H54 (cell line): Measurements from ENCODE around the gene PACSIN2.
"Not testable (repeated sequence)": the region's sequence is repeated elsewhere in the genome, so short reads cannot be mapped to it uniquely, and the experiment has no call there.

Source experiments
- DNase-seq: peaks from one replicate; pipeline ENCODE4 v3.0.0; 2011; ENCODE audit warnings: low spot score, mixed read lengths; ENCODE audit not compliant: insufficient read length
- FAIRE-seq: peaks from 3 replicates; lab custom pipeline; 2011; peaks lifted over from hg19 to GRCh38; lab: Jason Lieb, UNC
- POLR2A ChIP-seq: IDR thresholded peaks from 2 replicates; pipeline ENCODE4 v1.6.1; 2011; ENCODE audit warnings: low read depth, mild to moderate bottlenecking, low read length

PACSIN2 gene

DNA sequence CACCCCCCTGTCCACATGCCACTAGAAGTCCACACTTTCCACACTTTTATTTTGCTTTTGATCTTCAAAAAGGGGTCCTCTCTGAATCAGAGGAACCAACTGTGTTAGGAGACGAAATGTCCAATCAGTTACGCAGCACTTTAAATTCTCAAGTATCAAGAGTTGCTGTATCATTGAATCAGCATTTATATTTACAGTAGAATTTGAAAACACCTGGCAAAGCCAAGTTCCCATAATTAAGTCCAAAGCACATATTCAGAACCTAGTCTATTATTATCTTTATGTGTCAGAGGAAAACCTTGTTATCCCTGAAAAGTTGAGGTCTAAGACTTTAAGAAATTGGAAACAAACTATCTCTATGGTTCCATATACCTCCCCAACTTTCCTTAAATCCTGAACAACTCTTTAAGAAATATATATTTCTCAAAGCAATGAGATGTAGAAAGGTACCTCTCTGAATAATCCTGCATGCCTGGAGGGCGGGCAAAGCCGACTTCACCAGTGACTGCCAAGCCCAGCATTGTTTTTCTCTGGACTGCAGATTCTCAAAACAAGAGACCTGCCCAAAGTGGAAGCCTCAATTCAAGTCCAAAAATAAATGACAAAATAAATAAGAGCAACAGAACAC is 82.0 kb downstream of the PACSIN2 start:
- no peak for TF ChIP-seq POLR2A
- DNase-seq = no peak
- no peak for FAIRE-seq

DNA sequence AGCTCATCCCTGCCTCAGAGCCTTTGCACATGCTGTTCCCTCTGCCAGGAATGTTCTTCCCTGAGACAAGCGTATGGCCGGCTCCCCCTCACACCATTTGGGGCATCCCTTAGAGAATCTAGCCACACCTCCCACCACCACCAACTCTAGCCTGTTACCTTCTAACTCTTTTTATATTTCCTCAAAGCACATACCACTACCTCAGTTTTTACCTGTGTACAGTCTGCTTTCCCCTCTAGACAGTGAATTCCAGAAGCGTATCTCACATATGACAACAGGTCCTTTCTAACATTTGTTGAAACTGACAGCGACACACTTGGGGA is 82.8 kb downstream of the PACSIN2 start:
- FAIRE-seq (no peak), DNase-seq (no peak)
- TF ChIP-seq POLR2A = no peak

DNA sequence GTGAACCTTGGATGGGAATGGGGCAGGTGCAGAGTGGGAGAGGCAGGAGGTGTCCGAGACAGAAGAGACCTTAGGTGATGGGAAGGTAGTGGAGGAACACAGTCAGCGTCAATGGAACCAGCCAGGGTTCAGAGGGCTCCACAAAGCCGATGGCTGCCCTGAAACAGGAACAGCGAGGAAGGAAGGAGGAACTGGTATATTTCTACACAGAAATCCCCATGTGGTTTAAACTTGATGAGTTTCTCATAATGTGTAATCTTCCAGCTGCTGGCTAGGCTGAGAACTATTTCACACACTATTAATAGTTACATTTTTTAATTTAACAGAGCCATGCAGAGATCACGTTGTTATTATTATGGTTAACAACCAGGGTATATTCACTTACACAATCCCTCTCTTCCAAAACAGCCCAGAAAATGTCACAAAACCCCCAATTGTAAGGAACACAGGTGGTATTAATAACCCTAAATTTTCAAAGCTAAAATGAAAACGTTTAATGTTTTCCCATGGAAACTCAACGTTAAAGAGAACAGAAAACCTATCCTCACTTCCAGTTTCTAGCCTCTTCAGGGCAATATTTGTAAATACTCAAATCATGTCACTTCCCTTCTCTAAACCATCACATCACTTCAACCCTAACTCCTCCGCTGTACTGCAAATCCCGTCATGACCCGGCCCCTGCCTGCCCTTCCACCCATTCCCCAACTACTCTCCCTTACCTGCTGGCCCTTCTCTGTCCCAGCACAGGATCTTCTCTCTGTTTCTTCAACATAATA is 83.3 kb downstream of the PACSIN2 start:
- no peak for TF ChIP-seq POLR2A
- no peak for FAIRE-seq
- DNase-seq = no peak

DNA sequence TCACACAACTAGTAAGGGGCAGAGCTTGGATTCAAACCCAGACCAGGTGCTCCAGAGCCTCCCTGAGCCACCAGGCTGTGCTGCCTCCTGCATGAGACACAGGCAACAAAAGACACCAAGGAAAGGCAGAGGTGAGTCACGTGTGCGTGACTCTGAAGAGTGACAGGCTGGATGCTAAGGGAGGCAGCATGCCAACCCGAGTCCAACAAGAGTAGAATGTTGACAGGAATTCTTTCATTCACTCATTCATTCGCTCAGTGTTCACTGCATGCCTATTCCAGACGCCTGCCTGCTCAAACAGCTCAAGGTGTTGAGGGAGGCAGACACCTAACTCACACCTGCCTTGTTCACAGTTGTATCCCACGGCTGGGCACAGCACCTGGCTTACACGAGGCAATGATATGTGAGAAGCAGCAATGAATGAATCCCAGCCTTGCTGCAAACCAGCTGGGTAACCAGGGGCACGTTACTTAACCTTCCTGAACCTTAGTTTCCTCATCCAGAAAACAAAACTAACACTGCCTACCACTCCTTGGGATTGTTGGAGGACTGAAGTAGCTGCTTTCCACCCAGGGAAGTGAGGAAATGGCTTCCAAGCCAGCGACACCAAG is 84.0 kb downstream of the PACSIN2 start:
- DNase-seq (no peak), FAIRE-seq (no peak)
- no peak for TF ChIP-seq POLR2A

DNA sequence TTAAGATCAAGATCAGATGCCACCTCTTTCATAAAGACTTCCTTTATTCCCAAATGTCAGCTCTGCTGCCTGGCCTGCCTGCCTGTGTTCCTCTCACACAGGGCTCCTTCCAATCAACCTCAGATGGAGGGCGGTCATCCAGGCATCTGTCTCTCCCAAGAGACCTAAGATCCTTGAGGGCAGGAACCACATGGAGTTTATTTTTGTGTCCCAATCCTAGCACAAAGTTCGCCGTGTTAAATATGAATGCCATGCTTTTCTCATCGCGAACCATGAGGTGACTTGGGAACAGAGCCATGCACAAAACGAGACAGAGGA is 85.2 kb downstream of the PACSIN2 start:
- no peak for TF ChIP-seq POLR2A
- FAIRE-seq (no peak), DNase-seq (no peak)

DNA sequence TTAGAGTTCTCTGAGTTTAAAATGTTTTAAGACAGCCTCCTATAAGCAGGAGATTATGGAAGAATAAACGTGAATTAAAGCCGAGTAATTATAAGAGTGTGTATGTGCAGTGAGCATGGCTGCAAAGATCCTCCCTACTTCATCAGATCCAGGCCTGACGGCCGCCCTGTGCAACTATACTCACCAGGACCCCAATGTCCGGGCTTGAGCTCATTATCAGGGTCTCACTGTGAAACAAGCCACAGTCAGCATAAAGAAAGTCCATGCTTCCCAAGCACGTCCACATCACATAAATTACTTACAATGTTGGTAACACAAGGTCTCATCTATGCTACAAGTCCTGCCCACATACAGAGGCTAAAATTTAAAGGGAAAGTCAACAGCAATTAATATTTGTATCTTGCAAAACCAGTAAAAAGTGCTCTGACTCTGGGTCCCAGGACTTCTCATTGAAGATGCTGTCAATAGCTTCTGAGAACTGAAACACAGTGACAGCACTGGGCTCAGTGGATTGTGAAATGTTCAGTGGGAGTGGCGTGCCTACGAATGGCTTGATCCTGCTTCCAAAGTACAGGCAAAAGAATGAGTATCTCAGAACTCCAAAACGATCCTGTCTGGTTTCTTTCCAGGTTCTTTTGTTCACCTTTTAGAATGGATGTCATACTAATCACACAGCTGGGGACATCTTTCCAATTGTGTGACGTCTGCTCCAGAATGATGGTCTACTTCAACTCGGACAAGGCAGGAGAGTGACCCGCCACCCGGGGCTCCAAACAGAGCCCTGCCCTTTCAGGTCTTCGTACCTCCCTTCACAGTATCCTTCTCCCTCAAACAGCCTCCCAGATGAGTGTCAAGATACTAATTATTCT is 85.7 kb downstream of the PACSIN2 start:
- TF ChIP-seq POLR2A = no peak
- FAIRE-seq (no peak), DNase-seq (no peak)

DNA sequence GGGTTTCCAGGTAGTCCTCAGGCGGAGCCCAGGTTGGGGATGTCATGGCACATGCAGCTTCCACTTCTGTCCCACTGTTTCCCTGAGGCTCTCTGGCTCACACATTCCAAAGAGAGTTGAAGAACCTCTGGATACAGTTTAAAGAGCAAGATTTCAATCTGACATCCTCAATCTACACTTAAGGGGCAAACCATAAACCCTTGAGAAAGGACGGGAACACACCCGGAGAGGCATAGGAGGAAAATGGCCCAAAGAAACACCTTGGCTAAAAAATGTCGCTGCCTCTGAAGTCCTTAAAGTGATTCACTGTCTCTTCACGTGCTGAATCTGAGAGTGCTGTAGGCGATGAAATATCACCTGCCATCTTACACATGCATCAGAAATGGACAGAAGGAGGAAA is 87.0 kb downstream of the PACSIN2 start:
- no peak for TF ChIP-seq POLR2A

DNA sequence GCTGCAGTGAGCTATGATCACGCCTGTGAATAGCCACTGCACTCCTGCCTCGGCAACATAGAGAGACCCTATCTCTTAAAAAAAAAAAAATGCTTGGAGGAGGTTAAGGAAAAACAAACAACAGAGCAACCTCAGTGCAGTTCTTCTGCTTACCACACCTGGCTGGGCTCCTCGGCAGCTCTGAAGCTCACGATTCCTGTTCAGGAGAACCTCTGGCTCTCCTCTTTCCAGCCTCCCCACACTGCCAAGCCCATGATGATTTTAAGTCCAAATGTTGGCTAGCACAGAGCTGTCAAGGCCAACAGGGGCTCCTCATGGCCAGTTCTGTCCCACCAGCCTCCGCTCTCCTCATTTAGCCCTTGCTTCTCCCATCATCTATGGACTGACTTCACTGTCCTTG is 88.2 kb downstream of the PACSIN2 start:
- DNase-seq = no peak
- no peak for TF ChIP-seq POLR2A
- FAIRE-seq = no peak

More for the DNA sequence above, 87.0 kb downstream of the PACSIN2 start:
- no peak for DNase-seq
- FAIRE-seq = no peak

DNA sequence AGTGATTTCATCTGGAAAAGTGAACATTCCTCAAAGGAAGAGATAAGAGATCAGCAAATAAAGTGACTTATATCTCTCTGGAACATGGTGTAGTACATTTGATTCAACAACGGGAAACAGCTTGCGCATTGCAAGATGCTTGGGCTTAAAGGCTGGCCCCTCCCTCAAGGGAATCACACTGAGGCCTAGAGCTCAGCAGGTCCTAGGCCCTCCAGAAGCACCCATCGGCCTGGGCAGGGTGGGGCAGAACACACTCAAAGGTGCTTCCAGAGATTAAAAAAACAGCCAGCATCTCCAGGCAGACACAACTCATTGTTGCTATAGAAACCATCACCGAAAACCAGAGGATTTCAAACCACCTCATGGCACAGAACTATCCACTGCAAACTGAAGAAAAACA is 88.8 kb downstream of the PACSIN2 start:
- DNase-seq = no peak
- no peak for FAIRE-seq
- no peak for TF ChIP-seq POLR2A

DNA sequence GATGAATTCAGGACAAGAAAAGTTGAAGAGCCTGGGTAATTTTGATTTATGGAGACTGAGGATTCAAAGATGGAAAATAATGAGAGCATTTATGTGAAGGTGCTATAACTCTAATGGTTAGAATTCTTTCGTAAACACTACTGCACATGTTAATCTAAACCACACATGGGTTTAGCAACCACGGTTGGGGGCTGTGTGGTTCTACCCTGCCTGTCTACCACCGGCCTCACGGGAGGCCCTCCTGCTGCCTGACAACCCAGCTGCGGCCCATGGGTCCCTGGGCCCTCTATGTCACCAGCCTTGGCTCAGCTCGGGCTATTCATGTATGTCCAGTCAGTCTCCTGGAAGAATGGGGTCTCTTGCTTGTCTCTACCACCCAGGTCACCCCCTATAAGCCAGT is 89.4 kb downstream of the PACSIN2 start:
- TF ChIP-seq POLR2A = no peak
- FAIRE-seq (no peak), DNase-seq (no peak)

DNA sequence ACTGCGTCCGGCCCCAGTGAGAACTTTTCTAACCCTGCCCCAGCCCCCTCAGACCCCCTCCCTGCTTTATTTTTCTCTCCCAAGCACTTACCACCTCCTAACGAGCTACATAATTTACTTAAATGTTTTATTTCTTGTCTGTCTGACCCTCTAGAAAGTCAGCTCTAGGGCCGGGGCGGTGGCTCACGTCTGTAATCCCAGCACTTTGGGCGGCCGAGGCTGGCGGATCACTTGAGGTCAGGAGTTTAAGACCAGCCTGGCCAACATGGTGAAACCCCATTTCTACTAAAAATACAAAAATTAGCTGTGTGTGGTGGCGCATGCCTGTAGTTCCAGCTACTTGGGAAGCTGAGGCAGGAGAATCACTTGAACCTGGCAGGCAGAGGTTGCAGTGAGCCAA is 89.9 kb downstream of the PACSIN2 start:
- DNase-seq, FAIRE-seq: not testable (repeated sequence)

DNA sequence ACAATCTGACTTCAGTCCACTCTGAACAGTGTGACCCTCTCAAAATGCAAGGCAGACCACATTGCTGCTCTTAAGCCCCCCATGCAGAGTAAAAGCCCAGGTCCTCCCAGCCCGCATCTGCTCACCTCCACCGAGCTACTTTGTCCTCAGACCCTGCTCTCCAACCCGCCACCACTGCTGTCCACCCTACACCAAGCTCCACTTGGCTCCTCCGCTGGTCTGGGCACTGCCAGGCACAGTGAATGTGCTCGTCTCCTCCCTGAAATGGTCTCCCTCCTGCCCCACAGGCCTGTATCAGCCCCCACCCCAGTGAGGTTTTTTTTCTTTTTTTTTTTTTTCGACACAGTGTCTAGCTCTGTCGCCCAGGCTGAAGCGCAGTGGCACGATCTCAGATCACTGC is 90.5 kb downstream of the PACSIN2 start:
- TF ChIP-seq POLR2A = no peak
- no peak for FAIRE-seq
- DNase-seq = no peak

DNA sequence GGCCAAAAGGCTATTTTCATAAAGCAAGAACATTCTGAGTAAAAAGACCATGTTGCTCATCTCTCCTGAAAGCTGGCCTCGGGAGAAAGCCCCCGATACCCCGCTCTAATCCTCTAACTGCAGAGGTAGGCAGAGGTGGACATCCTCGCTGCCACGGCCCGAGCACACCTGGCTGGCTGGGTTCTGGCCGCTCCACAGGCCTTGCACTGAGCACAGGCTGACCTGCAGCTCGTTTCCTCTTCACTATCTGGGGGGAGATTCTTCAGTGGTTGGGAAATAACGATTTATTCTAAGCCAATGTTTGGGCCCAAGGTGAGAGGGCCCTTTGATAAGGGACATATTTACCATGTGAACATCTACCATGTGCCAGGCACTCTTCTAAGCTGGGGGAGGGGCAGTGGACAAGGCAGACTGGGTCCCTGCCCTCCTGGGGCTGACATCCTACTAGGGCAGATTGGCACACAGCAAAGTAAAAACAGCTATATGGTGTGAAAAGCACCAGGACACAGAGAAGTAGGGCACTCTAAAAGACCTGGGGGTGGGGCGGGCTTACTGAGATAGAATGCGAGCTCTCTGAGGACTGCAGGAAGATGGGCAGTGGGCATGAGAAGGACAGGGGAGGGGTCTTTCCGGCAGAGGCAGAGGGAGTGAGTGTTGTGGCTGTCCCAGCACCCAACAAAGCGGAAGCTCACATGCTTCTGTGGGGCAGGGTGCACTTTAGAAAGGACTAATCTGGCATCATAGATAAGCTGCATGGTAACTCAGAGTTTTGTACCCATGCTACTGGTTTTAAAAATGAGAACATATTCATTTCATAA is 92.4 kb downstream of the PACSIN2 start:
- FAIRE-seq = no peak
- TF ChIP-seq POLR2A = no peak
- DNase-seq = no peak
